Brain microvascular endothelial cell (primary cell): ENCODE measurements around the gene OSBPL2.

ENCODE experiments used
- DNase-seq: peaks from one replicate; pipeline ENCODE4 v3.0.0-alpha.2; 2020
- H3K27ac ChIP-seq: fragments of 250-450 bp; sonication (Bioruptor Pico); 2 replicates; pipeline ENCODE4 v1.5.1; 2020; ENCODE audit warnings: mild to moderate bottlenecking, moderate library complexity
- H3K27me3 ChIP-seq: fragments of 250-450 bp; sonication (Bioruptor Pico); replicated peaks from 2 replicates; pipeline ENCODE4 v1.5.1; 2020; ENCODE audit warnings: mild to moderate bottlenecking
- H3K36me3 ChIP-seq: fragments of 250-450 bp; sonication (Bioruptor Pico); replicated peaks from 2 replicates; pipeline ENCODE4 v1.5.1; 2020; ENCODE audit warnings: mild to moderate bottlenecking
- H3K4me3 ChIP-seq: 2 replicates; pipeline ENCODE4 v1.5.1; 2011; ENCODE audit warnings: low read depth, mild to moderate bottlenecking, control low read depth, low read length, moderate library complexity
- CTCF ChIP-seq: IDR thresholded peaks from 2 replicates; pipeline ENCODE4 v1.5.1; 2011; ENCODE audit warnings: low read depth, mild to moderate bottlenecking, moderate library complexity, low read length, control low read depth, inconsistent platforms; ENCODE audit errors: missing control alignments
- in situ Hi-C: cut with HindIII; loops from 2 replicates; pipeline ENCODE4 v1.10.0; 2017; ENCODE audit warnings: low sequenced_read_pairs, low pct_ligation_motif_present

Gene OSBPL2

GRCh38 chr20:62309947-62310756 lies 71.8 kb downstream of the OSBPL2 start:
- TF ChIP-seq CTCF, result no peak
- H3K36me3 ChIP-seq, result peaks cover 91% of the 10 kb centered on the region
- in situ Hi-C loops, result no loop called here

GRCh38 chr20:62310757-62311121 lies 72.4 kb downstream of the OSBPL2 start:
- no peak for TF ChIP-seq CTCF
- H3K27me3 ChIP-seq, result no peaks in the 10 kb centered on the region
- H3K27ac ChIP-seq, result no peak overlapping the region
- no peak overlapping the region for H3K4me3 ChIP-seq
- in situ Hi-C loops, result no loop called here
- no peak for DNase-seq
- H3K36me3 ChIP-seq, result peaks cover 92% of the 10 kb centered on the region

More at GRCh38 chr20:62309947-62310756, 71.8 kb downstream of the OSBPL2 start:
- no peak for DNase-seq
- H3K4me3 ChIP-seq, result no peak overlapping the region
- H3K27me3 ChIP-seq, result no peaks in the 10 kb centered on the region
- H3K27ac ChIP-seq, result no peak overlapping the region

- H3K27me3 ChIP-seq, result no peaks in the 10 kb centered on the region
- H3K36me3 ChIP-seq, result peaks cover 92% of the 10 kb centered on the region
- no peak for TF ChIP-seq CTCF
- H3K4me3 ChIP-seq, result no peak overlapping the region
- no peak for DNase-seq
- H3K27ac ChIP-seq, result no peak overlapping the region
- in situ Hi-C loops, result no loop called here
Measured at GRCh38 chr20:62311150-62311549, 72.8 kb downstream of the OSBPL2 start.

- H3K4me3 ChIP-seq, result no peak overlapping the region
- no peak overlapping the region for H3K27ac ChIP-seq
- H3K36me3 ChIP-seq, result peaks cover 92% of the 10 kb centered on the region
- TF ChIP-seq CTCF, result no peak
- no peaks in the 10 kb centered on the region for H3K27me3 ChIP-seq
- DNase-seq, result no peak
- in situ Hi-C loops, result no loop called here
Measured at GRCh38 chr20:62311832-62312661, 73.7 kb downstream of the OSBPL2 start.

- no peak for DNase-seq
- in situ Hi-C loops, result no loop called here
- Histone ChIP-seq H3K27me3 (no peaks in the 10 kb centered on the region), H3K27ac (no peak overlapping the region), H3K36me3 (peaks cover 92% of the 10 kb centered on the region), H3K4me3 (no peak overlapping the region)
- no peak for TF ChIP-seq CTCF
Measured at GRCh38 chr20:62312662-62312977, 74.3 kb downstream of the OSBPL2 start.
